Mucosa of stomach (tissue), 1 donor: ENCODE measurements around the gene RMI2.

Experiments used
- H3K27me3 ChIP-seq: one replicate; pipeline ENCODE4 v1.7.0; 2013; ENCODE audit warnings: mild to moderate bottlenecking, low read length; ENCODE audit not compliant: control insufficient read depth, insufficient read depth
- H3K36me3 ChIP-seq: one replicate; pipeline ENCODE4 v1.7.0; 2013; ENCODE audit warnings: low read length; ENCODE audit not compliant: control insufficient read depth, insufficient read depth
- H3K4me1 ChIP-seq: one replicate; pipeline ENCODE4 v1.7.0; 2013; ENCODE audit warnings: mild to moderate bottlenecking, low read length; ENCODE audit not compliant: control insufficient read depth, insufficient read depth
- H3K4me3 ChIP-seq: one replicate; pipeline ENCODE4 v1.7.0; 2013; ENCODE audit warnings: low read length
- H3K9ac ChIP-seq: one replicate; pipeline ENCODE4 v1.7.0; 2013; ENCODE audit warnings: mild to moderate bottlenecking, low read length, moderate library complexity
- H3K9me3 ChIP-seq: one replicate; pipeline ENCODE4 v1.7.0; 2013; ENCODE audit warnings: mild to moderate bottlenecking, low read length, moderate library complexity; ENCODE audit not compliant: control insufficient read depth
- donor health status: Pancreatic carcinoma.

RMI2 gene

DNA sequence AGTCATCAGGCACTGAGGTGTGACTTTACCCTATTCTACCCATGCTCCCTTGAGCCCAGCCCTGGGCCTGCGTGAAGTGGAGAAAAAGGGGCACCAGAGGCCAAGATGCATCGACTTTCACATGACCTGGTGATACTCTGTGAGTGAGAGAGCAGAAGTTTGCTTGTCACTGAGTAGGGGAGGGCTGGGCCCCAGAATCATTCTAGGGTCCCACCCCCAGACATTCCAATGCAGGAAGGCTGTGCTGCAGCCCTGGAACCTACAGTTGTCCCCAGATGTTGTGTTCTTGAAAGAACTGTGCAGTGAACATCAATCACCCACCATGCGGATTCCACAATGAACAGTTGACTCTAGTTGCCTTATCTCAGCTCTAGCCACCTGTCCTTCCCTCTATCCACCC lies 6.2 kb upstream of the RMI2 start:
- H3K4me1 ChIP-seq: no peaks in the 10 kb centered on the region
- no peak overlapping the region for H3K9ac ChIP-seq
- H3K27me3 ChIP-seq: no peaks in the 10 kb centered on the region
- no peaks in the 10 kb centered on the region for H3K9me3 ChIP-seq
- H3K36me3 ChIP-seq: no peaks in the 10 kb centered on the region
- no peak overlapping the region for H3K4me3 ChIP-seq

DNA sequence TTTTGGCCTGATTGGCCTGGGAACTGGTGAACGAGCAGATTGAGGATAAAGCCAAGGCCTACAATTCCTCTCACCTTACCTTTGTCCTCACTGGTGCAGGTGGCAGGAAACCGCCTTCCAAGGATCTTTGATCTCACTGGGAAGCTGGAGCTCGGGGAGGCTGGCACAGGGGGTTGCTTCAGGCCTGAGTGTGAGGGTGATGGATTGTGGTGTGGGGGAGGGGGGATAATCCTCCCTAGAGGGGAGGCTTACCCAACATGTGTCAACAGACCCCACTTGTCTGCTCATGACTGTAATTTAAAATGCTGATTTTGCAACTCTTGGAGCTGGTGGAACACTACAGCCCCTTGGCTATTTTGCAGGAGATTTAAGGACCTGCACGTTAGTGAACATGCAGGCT lies 4.5 kb upstream of the RMI2 start:
- Histone ChIP-seq H3K4me1 (peaks cover 6% of the 10 kb centered on the region), H3K27me3 (no peaks in the 10 kb centered on the region), H3K36me3 (no peaks in the 10 kb centered on the region), H3K4me3 (no peak overlapping the region), H3K9me3 (no peaks in the 10 kb centered on the region), H3K9ac (no peak overlapping the region)

DNA sequence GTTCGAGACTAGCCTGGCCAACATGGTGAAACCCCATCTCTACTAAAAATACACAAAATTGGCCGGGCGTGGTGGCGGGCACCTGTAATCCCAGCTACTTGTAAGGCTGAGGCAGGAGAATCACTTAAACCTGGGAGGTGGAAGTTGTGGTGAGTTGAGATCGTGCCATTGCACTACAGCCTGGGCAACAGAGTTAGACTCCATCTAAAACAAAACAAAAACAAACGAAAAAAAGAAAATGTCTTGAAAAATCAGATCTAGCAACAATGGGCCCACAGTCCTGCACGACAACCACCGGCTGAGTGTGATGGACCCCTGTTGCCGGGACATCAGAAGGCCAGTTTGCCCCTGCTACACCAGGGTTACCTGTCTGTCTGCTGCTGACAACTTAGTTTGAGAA lies 3.9 kb upstream of the RMI2 start:
- H3K9me3 ChIP-seq: no peaks in the 10 kb centered on the region
- H3K4me1 ChIP-seq: peaks cover 10% of the 10 kb centered on the region

DNA sequence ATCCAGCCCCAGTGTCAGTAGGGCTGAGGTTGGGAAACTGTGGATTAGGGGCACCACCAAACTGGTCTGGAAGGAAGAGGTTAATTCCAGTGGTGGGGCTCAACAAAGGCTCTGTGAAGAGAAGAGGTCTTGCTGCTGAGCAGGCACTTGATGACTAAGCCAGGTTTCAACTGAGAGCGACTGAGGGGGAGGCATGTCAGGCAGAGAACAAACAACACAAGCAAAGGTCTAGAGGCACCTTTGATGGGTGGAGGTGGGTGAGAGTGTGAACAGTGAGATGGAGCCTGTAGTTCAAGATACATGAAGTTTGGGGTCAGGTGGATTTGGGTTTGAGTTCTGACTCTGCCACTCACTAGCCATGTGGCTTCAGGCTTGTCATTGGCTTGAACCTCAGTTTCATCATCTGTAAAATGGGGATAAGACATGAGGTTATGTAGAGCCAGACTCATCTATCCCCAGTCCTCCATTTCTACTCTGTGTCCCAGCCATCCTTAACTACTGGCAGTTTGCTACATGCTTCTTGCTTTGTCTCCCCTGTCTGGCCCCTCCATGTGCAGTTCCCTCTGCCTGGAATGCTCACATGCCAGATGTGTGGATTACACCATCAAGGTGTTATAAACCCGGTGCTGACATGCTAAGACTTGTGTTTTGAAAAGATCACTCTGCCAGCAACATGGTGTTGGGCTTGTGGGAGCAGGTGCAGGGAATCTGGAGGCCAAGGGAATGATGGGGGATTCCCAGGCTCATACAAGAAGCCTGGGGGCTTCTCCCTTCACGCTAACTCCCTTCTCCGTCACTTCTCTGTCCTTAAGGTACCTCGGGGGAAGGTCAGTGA lies 3.0 kb upstream of the RMI2 start:
- Histone ChIP-seq H3K4me1 (peaks cover 10% of the 10 kb centered on the region), H3K9ac (no peak overlapping the region), H3K4me3 (no peak overlapping the region), H3K36me3 (no peaks in the 10 kb centered on the region), H3K27me3 (no peaks in the 10 kb centered on the region), H3K9me3 (no peaks in the 10 kb centered on the region)

More for the DNA sequence above, 3.9 kb upstream of the RMI2 start:
- Histone ChIP-seq H3K9ac (no peak overlapping the region), H3K4me3 (no peak overlapping the region), H3K36me3 (no peaks in the 10 kb centered on the region), H3K27me3 (no peaks in the 10 kb centered on the region)

DNA sequence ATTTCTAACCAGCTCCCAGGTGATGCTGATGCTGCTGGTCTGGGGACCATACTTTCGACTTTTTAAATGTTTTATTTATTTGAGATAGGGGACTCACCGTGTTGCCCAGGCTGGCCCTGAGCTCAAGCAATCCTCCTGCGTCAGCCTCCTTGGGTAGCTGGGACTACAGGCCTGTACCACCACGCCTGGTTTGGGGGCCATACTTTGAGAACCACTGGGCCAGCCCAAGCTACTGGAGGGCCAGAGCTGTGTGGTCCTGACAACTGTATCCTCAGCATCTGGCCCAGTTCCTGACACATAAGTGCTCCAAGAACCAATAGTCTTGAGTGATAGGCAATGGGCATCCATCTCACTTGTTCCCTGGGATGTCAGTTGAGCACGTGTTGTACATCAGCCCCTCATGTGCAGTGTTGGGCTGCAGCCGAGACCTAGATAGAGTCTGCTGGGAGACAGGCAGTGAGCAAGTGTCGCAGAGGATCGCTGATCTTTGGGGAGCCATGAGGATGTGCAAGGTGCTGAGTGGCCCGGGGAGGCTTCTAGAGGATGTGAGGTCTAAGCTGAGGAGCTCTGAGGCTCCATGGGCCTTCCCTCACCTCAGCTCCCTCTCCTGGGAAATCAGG lies 1.6 kb downstream of the RMI2 start:
- no peaks in the 10 kb centered on the region for H3K27me3 ChIP-seq
- no peak overlapping the region for H3K4me3 ChIP-seq
- no peak overlapping the region for H3K9ac ChIP-seq
- peaks cover 21% of the 10 kb centered on the region for H3K4me1 ChIP-seq
- no peaks in the 10 kb centered on the region for H3K36me3 ChIP-seq
- no peaks in the 10 kb centered on the region for H3K9me3 ChIP-seq

DNA sequence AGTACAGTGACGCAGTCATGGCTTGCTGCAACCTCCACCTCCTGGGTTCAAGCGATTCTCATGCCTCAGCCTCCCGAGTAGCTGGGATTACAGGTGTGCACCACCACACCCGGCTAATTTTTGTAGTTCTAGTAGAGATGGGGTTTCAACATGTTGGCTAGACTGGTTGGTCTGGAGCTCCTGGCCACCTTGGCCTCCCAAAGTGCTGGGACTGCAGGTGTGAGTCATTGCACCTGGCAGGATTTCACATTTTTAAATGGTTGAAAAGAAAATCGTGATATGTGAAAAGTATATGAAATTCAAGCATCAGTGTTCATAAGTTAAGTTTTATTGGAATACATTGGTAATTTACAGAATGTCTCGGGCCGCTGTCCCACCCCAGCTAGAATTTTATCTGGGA lies 2.6 kb downstream of the RMI2 start:
- Histone ChIP-seq H3K27me3 (no peaks in the 10 kb centered on the region), H3K4me3 (no peak overlapping the region)

DNA sequence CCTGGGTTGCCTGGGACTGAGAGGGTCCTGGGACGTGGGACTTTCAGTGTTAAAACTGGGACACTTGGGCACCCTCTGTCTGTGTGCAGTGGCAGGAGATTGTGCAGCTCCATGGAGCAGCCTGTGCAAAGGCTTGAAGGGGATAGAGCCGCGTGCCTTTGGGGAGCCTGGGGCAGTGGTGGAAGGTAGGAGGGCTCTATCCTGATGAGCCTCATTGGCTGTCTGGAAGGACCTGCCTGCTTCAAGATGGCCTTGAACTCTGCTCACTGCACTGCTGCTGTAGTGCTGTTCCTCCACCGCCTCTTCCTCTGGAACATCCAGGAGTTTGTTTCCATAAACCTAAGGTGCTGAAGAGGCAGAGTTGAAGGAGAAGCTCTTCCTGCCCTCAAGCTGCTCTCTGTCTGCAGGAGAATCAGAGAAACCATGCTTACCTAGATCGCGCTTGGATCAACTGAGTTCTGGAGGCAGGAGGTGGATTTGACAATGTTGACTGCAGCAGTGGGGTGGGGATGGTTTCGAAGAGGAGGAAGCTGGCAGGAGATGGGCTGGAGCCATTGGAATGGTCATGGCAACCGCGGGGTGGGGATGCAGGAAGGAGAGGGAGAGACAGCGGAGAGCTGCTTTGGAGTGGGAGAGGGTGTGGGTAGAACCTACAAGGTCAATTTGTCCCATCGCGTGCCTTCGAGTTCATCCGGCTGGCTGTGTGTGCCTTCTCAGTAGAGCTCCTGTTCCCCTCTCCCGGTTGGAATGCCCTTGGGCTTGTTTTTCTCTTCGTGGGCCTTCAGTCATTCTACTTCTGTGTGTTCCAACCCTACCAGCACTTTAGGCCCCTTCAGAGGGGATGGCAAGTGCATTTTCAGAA lies 3.7 kb downstream of the RMI2 start:
- Histone ChIP-seq H3K27me3 (no peaks in the 10 kb centered on the region), H3K9ac (no peak overlapping the region), H3K9me3 (no peaks in the 10 kb centered on the region)

More for the DNA sequence above, 2.6 kb downstream of the RMI2 start:
- H3K9ac ChIP-seq: no peak overlapping the region
- H3K36me3 ChIP-seq: no peaks in the 10 kb centered on the region
- no peaks in the 10 kb centered on the region for H3K9me3 ChIP-seq
- H3K4me1 ChIP-seq: peaks cover 21% of the 10 kb centered on the region

DNA sequence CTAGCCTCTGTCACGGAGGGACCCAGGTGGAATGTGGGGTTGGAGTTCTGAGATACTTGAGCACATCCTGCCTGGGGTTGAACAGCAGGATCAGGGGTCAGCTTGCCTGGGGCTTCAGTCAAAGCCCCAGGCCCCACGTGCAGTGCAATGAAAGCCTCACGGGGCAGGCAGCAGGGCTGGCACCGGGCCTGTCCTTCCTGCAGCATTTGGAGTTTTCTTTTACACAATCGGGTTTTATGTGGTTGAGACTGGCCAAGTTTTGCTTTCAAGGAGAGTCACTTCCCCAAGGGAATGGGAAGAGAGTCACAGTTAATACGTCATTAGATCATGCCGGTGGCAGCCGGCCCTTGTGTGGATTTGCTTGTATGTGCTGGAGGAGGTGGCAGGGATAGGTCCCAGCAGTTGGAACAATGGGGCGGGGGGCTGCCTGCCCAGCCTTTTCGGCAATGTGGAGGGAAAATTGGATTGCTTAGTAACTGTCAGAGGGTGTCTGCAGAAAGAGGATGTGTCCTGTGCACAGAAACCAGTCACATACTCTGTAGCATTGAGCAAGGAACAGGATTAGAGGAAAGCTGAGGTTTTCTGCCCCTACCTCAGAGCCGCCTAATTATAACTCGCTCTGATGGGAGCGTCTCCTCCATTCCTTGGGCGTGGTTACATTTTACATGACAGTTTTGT lies 4.5 kb downstream of the RMI2 start:
- Histone ChIP-seq H3K36me3 (no peaks in the 10 kb centered on the region), H3K4me1 (peaks cover 17% of the 10 kb centered on the region), H3K4me3 (no peak overlapping the region), H3K27me3 (no peaks in the 10 kb centered on the region), H3K9me3 (no peaks in the 10 kb centered on the region), H3K9ac (no peak overlapping the region)

More for the DNA sequence above, 3.7 kb downstream of the RMI2 start:
- peaks cover 21% of the 10 kb centered on the region for H3K4me1 ChIP-seq
- H3K36me3 ChIP-seq: no peaks in the 10 kb centered on the region
- no peak overlapping the region for H3K4me3 ChIP-seq

DNA sequence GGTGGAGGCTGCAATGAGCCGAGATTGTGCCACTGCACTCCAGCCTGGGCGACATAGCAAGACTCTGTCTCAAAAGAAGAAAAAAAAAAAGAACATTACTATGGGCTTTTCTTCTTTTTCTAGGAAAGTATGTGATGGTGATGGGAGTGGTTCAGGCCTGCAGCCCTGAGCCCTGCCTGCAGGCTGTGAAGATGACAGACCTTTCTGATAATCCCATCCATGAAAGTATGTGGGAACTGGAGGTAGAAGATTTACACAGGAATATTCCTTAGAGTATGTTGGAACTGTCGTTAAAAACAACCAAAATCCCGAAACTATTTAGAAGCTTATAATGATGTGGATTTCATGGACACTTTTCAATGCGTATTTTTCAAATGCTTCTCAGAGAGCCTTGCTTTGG lies 5.3 kb downstream of the RMI2 start:
- H3K36me3 ChIP-seq: no peaks in the 10 kb centered on the region
- peaks cover 17% of the 10 kb centered on the region for H3K4me1 ChIP-seq
- no peak overlapping the region for H3K4me3 ChIP-seq
- no peak overlapping the region for H3K9ac ChIP-seq
- no peaks in the 10 kb centered on the region for H3K9me3 ChIP-seq
- no peaks in the 10 kb centered on the region for H3K27me3 ChIP-seq

DNA sequence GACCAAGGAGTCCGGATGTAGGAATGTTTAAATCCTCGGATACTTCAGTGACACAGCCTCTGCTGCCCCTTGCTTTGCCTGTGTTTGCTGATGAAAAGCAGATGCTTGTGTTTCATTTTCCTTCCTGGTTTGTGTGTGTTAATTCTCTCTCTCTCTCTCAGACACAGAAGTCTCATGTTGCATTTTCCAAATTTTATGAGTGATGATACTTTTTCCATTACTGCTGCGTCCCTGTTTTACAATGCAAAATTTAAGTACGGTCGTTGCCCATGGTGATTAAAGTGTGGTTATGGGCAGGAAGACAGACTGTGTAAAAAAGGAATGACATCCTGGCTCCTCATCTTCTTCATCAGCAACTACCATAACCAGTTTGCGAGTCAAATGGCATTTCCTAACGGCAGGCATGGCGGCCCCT lies 5.7 kb downstream of the RMI2 start:
- H3K4me1 ChIP-seq: peaks cover 13% of the 10 kb centered on the region
- H3K9ac ChIP-seq: no peak overlapping the region
- H3K9me3 ChIP-seq: no peaks in the 10 kb centered on the region
- no peaks in the 10 kb centered on the region for H3K36me3 ChIP-seq
- H3K27me3 ChIP-seq: no peaks in the 10 kb centered on the region
- H3K4me3 ChIP-seq: no peak overlapping the region

DNA sequence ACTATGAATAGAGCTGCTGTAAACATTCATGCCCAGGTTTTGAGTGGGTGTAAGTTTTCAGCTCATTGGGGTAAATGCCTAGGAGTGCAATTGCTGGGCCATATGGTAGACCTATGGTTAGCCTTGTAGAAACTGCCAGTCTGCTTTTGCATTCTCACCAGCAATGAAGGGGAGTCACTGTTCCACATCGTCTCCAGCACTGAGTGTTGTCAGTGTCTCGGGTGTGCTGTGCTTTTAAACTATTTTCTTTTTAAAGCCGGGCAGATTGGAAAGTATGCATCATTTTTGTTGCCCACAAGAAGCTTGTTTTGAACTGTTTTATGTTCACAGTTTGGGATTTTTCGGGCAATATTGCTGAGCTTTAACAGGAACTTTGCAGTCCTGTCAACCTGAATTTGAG lies 7.9 kb downstream of the RMI2 start:
- H3K9me3 ChIP-seq: no peaks in the 10 kb centered on the region
- no peaks in the 10 kb centered on the region for H3K27me3 ChIP-seq
- no peak overlapping the region for H3K4me3 ChIP-seq
- H3K36me3 ChIP-seq: no peaks in the 10 kb centered on the region
- H3K9ac ChIP-seq: no peak overlapping the region
- peaks cover 24% of the 10 kb centered on the region for H3K4me1 ChIP-seq
